Subcutaneous adipose tissue (tissue), 4 donors: ENCODE results near the gene TOR1B. TPM values are rescaled to one million over a fixed set of nuclear protein-coding genes. Genes with fewer than 3 reads are reported as not detected.

Experiments used
- CTCF ChIP-seq: fragments of 450-650 bp; IDR thresholded peaks from one replicate; pipeline ENCODE4 v1.5.1; 2016; ENCODE audit warnings: low read depth, mild to moderate bottlenecking, control low read depth, antibody characterized with exemption, moderate library complexity
- total RNA-seq, 4 donors: library from RNA; depleted of rRNA; stranded (reverse); fragments of >200 nt; gene quantifications; one replicate each; pipeline ENCODE4 v1.1.0, GENCODE V29; 2016

Gene TOR1B
- total RNA-seq, 4 donors from 2014 or later = 15.8 to 32.3 (median 28.0) TPM

DNA sequence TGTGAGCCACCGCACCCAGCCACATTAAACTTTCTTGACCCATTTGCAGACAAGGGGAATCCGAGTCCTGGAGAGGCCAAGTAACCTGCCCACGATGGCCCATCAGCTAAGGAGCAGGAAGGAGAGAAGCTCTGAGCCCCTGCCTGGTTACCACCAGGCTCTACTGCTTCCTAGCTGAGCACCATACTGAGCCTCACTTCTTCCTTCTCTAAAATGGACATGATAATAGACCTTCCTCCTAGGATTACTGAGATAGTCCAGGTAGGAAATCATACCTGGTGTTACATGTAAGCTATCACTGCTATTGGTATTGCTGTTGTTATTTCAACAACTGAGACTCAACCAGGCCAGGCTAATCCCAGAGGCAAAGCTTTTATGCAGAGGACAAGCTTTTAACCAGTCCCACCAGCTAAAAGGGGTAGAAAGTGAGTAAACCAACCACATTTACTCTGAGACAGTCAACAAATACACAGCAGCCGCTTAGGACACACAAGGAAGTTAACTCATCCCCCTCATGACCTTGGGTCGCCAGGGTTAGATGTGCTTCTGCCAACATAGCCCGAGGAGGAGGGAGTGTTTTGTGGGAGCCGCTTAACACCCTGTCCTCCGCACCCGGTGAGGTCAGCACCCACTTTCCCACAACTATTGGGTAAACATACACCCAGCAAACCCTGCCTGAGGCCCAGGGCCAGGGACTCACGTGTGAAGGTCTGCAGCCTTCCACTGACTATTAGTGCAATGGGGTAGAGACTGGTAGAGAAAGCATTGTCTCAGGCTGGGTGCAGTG is 29.5 kb upstream of the TOR1B start:
- TF ChIP-seq CTCF = no peak

- TF ChIP-seq CTCF = no peak
Observed at GRCh38 chr9:129774791-129775447, 28.1 kb upstream of the TOR1B start.

DNA sequence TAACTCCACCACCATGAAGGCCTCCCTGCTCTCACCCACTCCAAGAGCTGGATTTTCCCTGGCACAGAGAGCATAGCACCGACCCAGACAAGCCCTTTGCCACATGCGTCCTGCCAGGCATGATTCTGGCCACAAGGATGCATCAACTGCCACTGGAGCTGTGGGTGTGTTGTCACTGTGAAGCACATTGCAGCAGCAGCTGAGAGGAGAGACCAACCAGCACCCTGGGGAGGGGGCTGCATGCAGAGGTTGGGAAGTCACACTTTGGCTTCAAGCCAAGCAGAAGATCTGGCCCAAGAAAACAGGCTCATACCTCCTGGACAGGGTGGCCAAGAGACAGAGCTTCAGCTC is 27.6 kb upstream of the TOR1B start:
- no peak for TF ChIP-seq CTCF

- TF ChIP-seq CTCF = no peak
Observed at GRCh38 chr9:129776566-129776937, 26.4 kb upstream of the TOR1B start.

DNA sequence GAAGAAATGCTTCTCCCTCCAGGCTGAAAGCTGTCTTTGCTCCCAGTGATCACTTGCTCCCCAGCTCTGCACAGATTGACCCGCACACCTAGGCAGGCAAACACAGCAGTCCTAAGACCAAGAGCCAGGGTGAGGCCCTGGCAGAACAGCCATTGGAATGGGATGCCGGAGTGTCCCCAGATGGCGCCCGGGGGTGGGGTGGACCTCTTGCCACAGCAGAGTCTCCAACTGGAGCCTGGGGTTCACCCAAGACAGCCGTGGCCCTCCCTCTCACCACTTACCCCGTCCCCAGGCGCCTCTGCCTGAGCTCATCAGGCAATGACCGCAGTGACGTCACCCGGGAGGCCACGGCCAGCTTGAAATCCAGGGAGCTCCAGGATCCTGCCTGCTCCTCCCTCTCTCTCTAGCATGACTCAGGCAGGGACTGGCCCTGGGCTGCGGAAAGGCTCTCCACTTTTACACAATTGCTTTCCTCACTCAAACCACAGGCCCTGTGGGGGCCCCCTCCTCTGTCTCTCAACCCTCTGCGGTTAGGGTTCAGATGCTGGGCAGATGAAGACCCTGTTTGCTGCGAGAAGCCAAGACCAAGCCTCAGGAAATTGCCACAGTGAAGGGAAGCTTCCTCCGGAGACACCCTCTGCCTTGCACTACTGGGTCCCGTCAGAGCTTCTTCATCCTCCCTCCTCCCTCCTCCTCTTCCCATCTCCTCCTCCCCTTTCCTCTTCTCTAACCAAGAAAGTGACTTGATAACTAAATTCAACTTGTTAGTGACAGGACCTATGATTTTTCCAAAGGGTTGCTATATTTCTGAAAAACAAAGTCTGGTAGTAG is 25.8 kb upstream of the TOR1B start:
- no peak for TF ChIP-seq CTCF

- TF ChIP-seq CTCF = no peak
Observed at GRCh38 chr9:129777769-129778130, 25.2 kb upstream of the TOR1B start.

DNA sequence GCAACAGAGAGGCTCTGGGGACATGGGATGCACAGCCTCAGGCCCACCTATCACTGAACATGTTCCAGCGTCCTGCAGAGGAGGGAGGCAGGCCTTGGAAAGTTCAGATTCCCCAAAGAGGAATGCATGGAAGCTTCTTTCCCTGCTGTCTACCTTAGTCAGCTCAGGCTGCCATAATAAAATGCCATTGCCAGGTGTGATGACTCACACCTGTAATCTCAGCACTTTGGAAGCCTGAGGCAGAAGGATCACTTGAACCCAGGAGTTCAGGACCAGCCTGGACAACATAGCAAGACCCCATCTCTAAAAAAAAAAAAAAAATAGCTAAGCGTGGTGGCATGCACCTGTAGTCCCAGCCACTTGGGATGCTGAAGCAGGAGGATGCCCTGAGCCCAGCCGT is 24.5 kb upstream of the TOR1B start:
- TF ChIP-seq CTCF = no peak
